Occipital lobe (tissue), 2 donors: ENCODE data around the gene RPTOR. TPM values are rescaled to one million over a fixed set of nuclear protein-coding genes. Genes with fewer than 3 reads are reported as not detected.

Source experiments
- DNase-seq: peaks from one replicate; lab custom pipeline; 2025; lab: John Stamatoyannopoulos, UW
- total RNA-seq: library from RNA; depleted of rRNA; stranded (reverse); fragments of >200 nt; gene quantifications from one replicate; pipeline ENCODE4 v1.2.3, GENCODE V29; 2014

The RPTOR gene
- total RNA-seq, 1 donor from 2014 or later, result 14.2 TPM

- no peak for DNase-seq
Measured at GRCh38 chr17:80923211-80924110, 378.8 kb downstream of the RPTOR start.

GRCh38 chr17:80924111-80924806, 379.6 kb downstream of the RPTOR start:
- no peak for DNase-seq

GRCh38 chr17:80924807-80925610, 380.4 kb downstream of the RPTOR start:
- no peak for DNase-seq

- no peak for DNase-seq
Measured at GRCh38 chr17:80925688-80926335, 381.2 kb downstream of the RPTOR start.

GRCh38 chr17:80926591-80927250, 382.1 kb downstream of the RPTOR start:
- no peak for DNase-seq

- no peak for DNase-seq
Measured at GRCh38 chr17:80927791-80928216, 383.2 kb downstream of the RPTOR start.

- DNase-seq, result no peak
Measured at GRCh38 chr17:80929449-80929848, 384.8 kb downstream of the RPTOR start.

- DNase-seq, result no peak
Measured at GRCh38 chr17:80930335-80931279, 386.0 kb downstream of the RPTOR start.

- no peak for DNase-seq
Measured at GRCh38 chr17:80931421-80932265, 387.0 kb downstream of the RPTOR start.

GRCh38 chr17:80935526-80935925, 390.9 kb downstream of the RPTOR start:
- no peak for DNase-seq

GRCh38 chr17:80936218-80936617, 391.6 kb downstream of the RPTOR start:
- no peak for DNase-seq

- DNase-seq, result no peak
Measured at GRCh38 chr17:80936723-80937122, 392.1 kb downstream of the RPTOR start.

GRCh38 chr17:80937462-80938381, 393.1 kb downstream of the RPTOR start:
- no peak for DNase-seq

GRCh38 chr17:80938556-80938955, 393.9 kb downstream of the RPTOR start:
- DNase-seq, result no peak

GRCh38 chr17:80939151-80940145, 394.8 kb downstream of the RPTOR start:
- DNase-seq, result no peak
